Fibroblast of mammary gland (primary cell): ENCODE results near the gene CACNA2D2.

ENCODE experiments used
- DNase-seq: peaks from one replicate; pipeline ENCODE4 v3.0.0-alpha.2; 2010; ENCODE audit warnings: low read depth
- H3K4me3 ChIP-seq: 2 replicates; pipeline ENCODE4 v1.5.1; 2011; ENCODE audit warnings: low read depth, mild to moderate bottlenecking, low read length, moderate library complexity; ENCODE audit not compliant: control insufficient read depth
- CTCF ChIP-seq: conservative IDR thresholded peaks from 2 replicates; pipeline ENCODE4 v1.5.1; 2011; ENCODE audit warnings: low read depth, low read length, inconsistent platforms; ENCODE audit not compliant: control insufficient read depth, insufficient read depth

Gene CACNA2D2

GRCh38 chr3:50479523-50479922 lies 23.9 kb downstream of the CACNA2D2 start:
- no peak for DNase-seq
- H3K4me3 ChIP-seq, result no peak overlapping the region
- TF ChIP-seq CTCF, result no peak

GRCh38 chr3:50478671-50479260 lies 24.7 kb downstream of the CACNA2D2 start:
- DNase-seq, result no peak
- TF ChIP-seq CTCF, result no peak
- H3K4me3 ChIP-seq, result no peak overlapping the region

GRCh38 chr3:50478051-50478450 lies 25.4 kb downstream of the CACNA2D2 start:
- DNase-seq, result no peak
- H3K4me3 ChIP-seq, result no peak overlapping the region
- no peak for TF ChIP-seq CTCF

GRCh38 chr3:50475348-50475747 lies 28.1 kb downstream of the CACNA2D2 start:
- no peak overlapping the region for H3K4me3 ChIP-seq
- no peak for DNase-seq
- TF ChIP-seq CTCF, result no peak

GRCh38 chr3:50474717-50475116 lies 28.7 kb downstream of the CACNA2D2 start:
- no peak for TF ChIP-seq CTCF

GRCh38 chr3:50473768-50474167 lies 29.7 kb downstream of the CACNA2D2 start:
- TF ChIP-seq CTCF, result no peak
- no peak for DNase-seq
- H3K4me3 ChIP-seq, result no peak overlapping the region

More at GRCh38 chr3:50474717-50475116, 28.7 kb downstream of the CACNA2D2 start:
- peak; percentile 41 for DNase-seq
- H3K4me3 ChIP-seq, result no peak overlapping the region

GRCh38 chr3:50472958-50473357 lies 30.5 kb downstream of the CACNA2D2 start:
- H3K4me3 ChIP-seq, result no peak overlapping the region
- no peak for TF ChIP-seq CTCF
- no peak for DNase-seq
